H1 (cell line): ENCODE data around the gene PPM1K. TPM values are rescaled to one million over a fixed set of nuclear protein-coding genes. Genes with fewer than 3 reads are reported as not detected.

Experiments
- CTCF ChIA-PET: fragments of 300-600 bp; sonication (Branson Sonifier 250); formaldehyde crosslinking; loops from one replicate; lab custom pipeline; 2021; ENCODE audit not compliant: partially characterized antibody; lab: Charles Lee
- POLR2A ChIA-PET: fragments of 300-600 bp; sonication (Branson Sonifier 250); formaldehyde crosslinking; loops from one replicate; lab custom pipeline; 2021; ENCODE audit warnings: inconsistent platforms; ENCODE audit not compliant: partially characterized antibody; lab: Charles Lee
- DNase-seq, 2 experiments: peaks; one replicate each; pipeline versions ENCODE4 v3.0.0 to v3.0.0-alpha.2; 2010 to 2022; ENCODE audit warnings: low spot score in 2 of 2, low read depth in 1 of 2, mixed read lengths in 1 of 2
- FAIRE-seq: peaks from 2 replicates; lab custom pipeline; 2011; peaks lifted over from hg19 to GRCh38; lab: Jason Lieb, UNC
- H2AFZ ChIP-seq: 2 replicates; pipeline ENCODE4 v1.8.1; 2012; ENCODE audit warnings: low read length, inconsistent platforms
- H2AK5ac ChIP-seq: 2 replicates; pipeline ENCODE4 v1.6.1; 2013; ENCODE audit warnings: low read depth, low read length
- H2BK120ac ChIP-seq: replicated peaks from 2 replicates; pipeline ENCODE3; 2013; ENCODE audit warnings: low read depth, low read length, inconsistent platforms
- H2BK12ac ChIP-seq: 2 replicates; pipeline ENCODE4 v1.6.1; 2013; ENCODE audit warnings: low read depth, low read length
- H2BK15ac ChIP-seq: 2 replicates; pipeline ENCODE4 v1.6.1; 2013; ENCODE audit warnings: low read length
- H2BK20ac ChIP-seq: 2 replicates; pipeline ENCODE4 v1.6.1; 2013; ENCODE audit warnings: low read length
- H2BK5ac ChIP-seq: 2 replicates; pipeline ENCODE4 v1.6.1; 2013; ENCODE audit warnings: low read depth, low read length
- H3K14ac ChIP-seq: 2 replicates; pipeline ENCODE4 v1.6.1; 2013; ENCODE audit warnings: inconsistent platforms; ENCODE audit not compliant: insufficient read length
- H3K18ac ChIP-seq: 2 replicates; pipeline ENCODE4 v1.6.1; 2013; ENCODE audit warnings: low read length; ENCODE audit errors: extremely low read depth
- H3K23ac ChIP-seq: 2 replicates; pipeline ENCODE4 v1.6.1; 2013; ENCODE audit warnings: inconsistent platforms; ENCODE audit not compliant: insufficient read length
- H3K23me2 ChIP-seq: 2 replicates; pipeline ENCODE4 v1.6.1; 2013; ENCODE audit warnings: low read depth, low read length
- H3K27ac ChIP-seq: 2 replicates; pipeline ENCODE4 v1.6.1; 2011; ENCODE audit warnings: low read depth, low read length, inconsistent platforms
- H3K27me3 ChIP-seq, 4 experiments: replicated peaks in 1 of 4; 1 replicate in 1 of 4; 2 replicates in 3 of 4; pipeline versions ENCODE4 v1.6.1 to v1.8.1; 2011 to 2013; ENCODE audit warnings: low read length in 3 of 4, mild to moderate bottlenecking in 3 of 4, inconsistent platforms in 2 of 4, mixed read lengths in 2 of 4, moderate library complexity in 1 of 4; ENCODE audit not compliant: control insufficient read depth in 3 of 4, insufficient read depth in 3 of 4; ENCODE audit errors: extremely low read depth in 1 of 4
- H3K36me3 ChIP-seq, 4 experiments: 2 replicates each; pipeline versions ENCODE4 v1.6.1 to v1.8.1; 2011 to 2013; ENCODE audit warnings: mild to moderate bottlenecking in 4 of 4, low read length in 3 of 4, moderate library complexity in 2 of 4, control low read depth in 1 of 4, inconsistent platforms in 1 of 4; ENCODE audit not compliant: insufficient read depth in 4 of 4, control insufficient read depth in 2 of 4
- H3K4ac ChIP-seq: replicated peaks from 2 replicates; pipeline ENCODE3; 2013; ENCODE audit warnings: low read length, low read depth, mixed read lengths, inconsistent platforms; ENCODE audit not compliant: insufficient read length
- H3K4me1 ChIP-seq, 4 experiments: replicated peaks in 1 of 4; 1 replicate in 1 of 4; 2 replicates in 3 of 4; pipeline versions ENCODE4 v1.6.1 to v1.8.1; 2011 to 2013; ENCODE audit warnings: low read length in 3 of 4, inconsistent platforms in 2 of 4, mixed read lengths in 1 of 4; ENCODE audit not compliant: insufficient read depth in 4 of 4, control insufficient read depth in 3 of 4
- H3K4me2 ChIP-seq, 2 experiments: 2 replicates each; pipeline versions ENCODE4 v1.6.1 to v1.8.1; 2011 to 2013; ENCODE audit warnings: low read depth in 2 of 2, low read length in 2 of 2, control low read depth in 1 of 2, inconsistent platforms in 1 of 2, mild to moderate bottlenecking in 1 of 2; ENCODE audit not compliant: insufficient read depth in 1 of 2
- H3K4me3 ChIP-seq, 4 experiments: fragments of 200-600, 300-600 bp in 1 of 4; sonication (generic), shearing (Covaris generic), sonication (Bioruptor Twin) in 1 of 4; 2 replicates each; pipeline versions ENCODE4 v1.5.1 to v1.8.1; 2011 to 2016; ENCODE audit warnings: low read length in 4 of 4, low read depth in 3 of 4, control low read depth in 2 of 4, inconsistent platforms in 2 of 4, mild to moderate bottlenecking in 2 of 4, mixed read lengths in 1 of 4, moderate library complexity in 1 of 4; ENCODE audit not compliant: insufficient read depth in 2 of 4; ENCODE audit errors: extremely low read depth in 1 of 4
- H3K56ac ChIP-seq: replicated peaks from 2 replicates; pipeline ENCODE3; 2013; ENCODE audit warnings: low read depth, mild to moderate bottlenecking, mixed read lengths, low read length, inconsistent platforms; ENCODE audit not compliant: insufficient read length
- H3K79me1 ChIP-seq: 2 replicates; pipeline ENCODE4 v1.6.1; 2013; ENCODE audit warnings: low read depth, low read length, control low read depth
- H3K79me2 ChIP-seq, 2 experiments: 2 replicates each; pipeline versions ENCODE4 v1.6.1 to v1.8.1; 2012 to 2013; ENCODE audit warnings: low read length in 2 of 2, mild to moderate bottlenecking in 2 of 2, inconsistent platforms in 1 of 2; ENCODE audit not compliant: insufficient read depth in 2 of 2, control insufficient read depth in 1 of 2
- H3K9ac ChIP-seq, 4 experiments: replicated peaks in 1 of 4; 1 replicate in 1 of 4; 2 replicates in 3 of 4; pipeline versions ENCODE4 v1.6.1 to v1.8.1; 2011 to 2013; ENCODE audit warnings: low read depth in 3 of 4, low read length in 3 of 4, control low read depth in 2 of 4, mild to moderate bottlenecking in 2 of 4, moderate library complexity in 2 of 4, inconsistent platforms in 1 of 4; ENCODE audit errors: extremely low read depth in 1 of 4
- H3K9me3 ChIP-seq, 2 experiments: 2 replicates each; pipeline versions ENCODE4 v1.6.1 to v1.8.1; 2012 to 2013; ENCODE audit warnings: mild to moderate bottlenecking in 2 of 2, moderate library complexity in 2 of 2, control low read depth in 1 of 2, inconsistent platforms in 1 of 2, low read depth in 1 of 2, low read length in 1 of 2, mixed read lengths in 1 of 2; ENCODE audit not compliant: insufficient read depth in 2 of 2
- H4K20me1 ChIP-seq, 2 experiments: replicated peaks in 1 of 2; 2 replicates each; pipeline versions ENCODE3 to v1.8.1; 2011 to 2013; ENCODE audit warnings: inconsistent platforms in 2 of 2, low read length in 2 of 2, mild to moderate bottlenecking in 1 of 2; ENCODE audit not compliant: insufficient read depth in 2 of 2, control insufficient read depth in 1 of 2
- H4K5ac ChIP-seq: 2 replicates; pipeline ENCODE4 v1.6.1; 2013; ENCODE audit warnings: low read length, low read depth, mixed read lengths, inconsistent platforms; ENCODE audit not compliant: insufficient read length
- H4K8ac ChIP-seq: 2 replicates; pipeline ENCODE4 v1.8.0; 2013; ENCODE audit warnings: mild to moderate bottlenecking, moderate library complexity, low read length, inconsistent platforms; ENCODE audit not compliant: insufficient read depth; ENCODE audit errors: extremely low read depth
- H4K91ac ChIP-seq: replicated peaks from 2 replicates; pipeline ENCODE3; 2013; ENCODE audit warnings: low read length, mixed read lengths, inconsistent platforms; ENCODE audit not compliant: insufficient read length
- CBX5 ChIP-seq: fragments of 300-800, 300-1000 bp; sonication (generic); IDR thresholded peaks from 2 replicates; pipeline ENCODE4 v1.7.1; 2016; ENCODE audit warnings: antibody characterized with exemption, low read length, low read depth
- CHD1 ChIP-seq: IDR thresholded peaks from 2 replicates; pipeline ENCODE4 v1.6.1; 2012; ENCODE audit warnings: low read depth, low read length, improper control_type of control experiment
- CTBP2 ChIP-seq: IDR thresholded peaks from 2 replicates; pipeline ENCODE4 v1.7.0; 2011; ENCODE audit warnings: borderline replicate concordance, mild to moderate bottlenecking, moderate library complexity, mixed read lengths, low read length; ENCODE audit not compliant: insufficient read depth, insufficient read length
- EZH2 ChIP-seq: fragments of 200-600 bp; sonication (generic); IDR thresholded peaks from 2 replicates; pipeline ENCODE4 v1.7.1; 2012; ENCODE audit warnings: low read depth, mild to moderate bottlenecking, moderate library complexity, low read length, inconsistent platforms; ENCODE audit not compliant: severe bottlenecking
- KDM4A ChIP-seq: IDR thresholded peaks from one replicate; pipeline ENCODE4 v1.7.1; 2012; ENCODE audit warnings: low read depth, mild to moderate bottlenecking, moderate library complexity, low read length, inconsistent platforms; ENCODE audit not compliant: severe bottlenecking
- MAFK ChIP-seq: IDR thresholded peaks from 2 replicates; pipeline ENCODE4 v1.6.1; 2012; ENCODE audit warnings: low read depth, mild to moderate bottlenecking, improper control_type of control experiment, low read length
- SUZ12 ChIP-seq: fragments of 200-600 bp; sonication (generic); IDR thresholded peaks from 2 replicates; pipeline ENCODE4 v1.6.1; 2012; ENCODE audit warnings: mild to moderate bottlenecking, inconsistent platforms, low read length, moderate library complexity, mixed read lengths
- YY1 ChIP-seq: IDR thresholded peaks from 2 replicates; pipeline ENCODE4 v1.6.1; 2011; ENCODE audit warnings: low read depth, mild to moderate bottlenecking, low read length
- WGBS, 2 experiments: shearing (Covaris generic) in 1 of 2; methylation state at CpG; one replicate each; pipeline versions ENCODE4 v1.1.6 to v1.1.7; 2013 to 2015; ENCODE audit warnings: low lambda C conversion rate in 2 of 2, mixed read lengths in 2 of 2, inconsistent platforms in 1 of 2, low coverage in 1 of 2, missing lambda C conversion rate in 1 of 2; ENCODE audit not compliant: insufficient replicate concordance in 2 of 2, insufficient coverage in 1 of 2, insufficient read length in 1 of 2; ENCODE audit errors: extremely low coverage in 1 of 2, missing lambda C conversion rate in 1 of 2; 5-methylcytosine and 5-hydroxymethylcytosine counted together
- polyA plus RNA-seq, 7 experiments: library from polyadenylated mRNA; depleted of rRNA in 3 of 7; stranded (reverse) in 5 of 7; unstranded in 2 of 7; fragments of >200 nt in 5 of 7; fragments of 200-250 nt in 2 of 7; gene quantifications; 1 replicate in 5 of 7; 2 replicates in 1 of 7; 4 replicates in 1 of 7; pipeline versions ENCODE4 v1.2.1 to v1.2.3, GENCODE V29; 2011 to 2013; ENCODE audit warnings: missing spikeins in 2 of 7, mixed read lengths in 2 of 7
- total RNA-seq: library from RNA; stranded (reverse); fragmentation: NEBNext Ultra II Directional; extraction: Animal tissue kit (Norgen Biotek cat#: 25700); gene quantifications from 2 replicates; pipeline ENCODE4 v1.2.1, GENCODE V29; 2021
- TF ChIP-seq, protein P1 (sequence below), 3 experiments: IDR thresholded peaks; 1 replicate in 2 of 3; 2 replicates in 1 of 3; pipeline versions ENCODE4 v1.5.1 to v1.6.1; 2011; ENCODE audit warnings: low read length in 3 of 3, mild to moderate bottlenecking in 3 of 3, inconsistent platforms in 2 of 3, low read depth in 1 of 3, moderate library complexity in 1 of 3; ENCODE audit not compliant: insufficient read depth in 1 of 3; ENCODE audit errors: control extremely low read depth in 1 of 3
- TF ChIP-seq, protein P2 (sequence below): IDR thresholded peaks from 2 replicates; pipeline ENCODE4 v1.6.1; 2011; ENCODE audit warnings: low read depth, mild to moderate bottlenecking, low read length; ENCODE audit not compliant: insufficient read depth

Gene PPM1K
- total and polyA plus RNA-seq, 2 of the 8 experiments (the other 6 are each of a cell fraction or from before 2014, with no cell fraction given), result 4.2 to 10.7 TPM

DNA sequence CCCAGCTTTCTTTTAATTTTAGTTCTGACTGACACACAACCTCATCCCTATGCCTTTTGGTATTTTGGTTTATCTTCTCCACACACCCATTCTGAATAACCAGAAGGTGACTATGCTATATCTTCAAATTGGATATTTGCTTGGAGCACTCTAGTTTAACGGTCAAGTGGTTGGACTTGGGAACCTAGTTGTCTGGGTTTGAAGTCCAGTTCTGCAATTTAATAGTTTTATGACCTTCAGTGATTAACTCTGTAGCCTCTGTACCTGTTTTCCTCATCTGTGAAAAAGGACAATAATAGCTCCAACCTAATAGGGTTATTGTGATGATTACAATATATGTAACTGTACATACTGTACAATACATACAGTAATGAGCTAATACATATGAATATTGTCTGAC lies 20.0 kb downstream of the PPM1K start:
- Histone ChIP-seq H3K14ac (no peak overlapping the region), H4K20me1 (peaks cover 0 to 2% of the 10 kb centered on the region in 2 experiments), H2BK15ac (no peak overlapping the region), H3K27ac (no peak overlapping the region), H3K56ac (no peak overlapping the region), H3K23me2 (peaks cover 4% of the 10 kb centered on the region; the same call in 1 of the 2 replicates), H2BK20ac (no peak overlapping the region), H3K27me3 (no peaks in the 10 kb centered on the region), H2BK120ac (no peak overlapping the region), H4K8ac (no peak overlapping the region), H3K79me2 (no peaks in the 10 kb centered on the region), H3K9me3 (no peaks in the 10 kb centered on the region), H3K4ac (no peak overlapping the region), H3K18ac (no peak overlapping the region), H4K91ac (no peak overlapping the region), H3K9ac (no peak overlapping the region), H3K36me3 (no peaks in the 10 kb centered on the region; a peak in 3 of 8 replicates), H3K23ac (no peak overlapping the region), H2BK5ac (no peak overlapping the region), H2AFZ (no peak overlapping the region), H4K5ac (no peak overlapping the region), H3K4me1 (no peaks in the 10 kb centered on the region), H2AK5ac (no peak overlapping the region), H3K79me1 (0 out of 2 replicates have a peak, but pooled peaks cover 2% of the 10 kb centered on the region), H2BK12ac (no peak overlapping the region), H3K4me2 (no peak overlapping the region), H3K4me3 (no peak overlapping the region)
- WGBS, 2 experiments, result 95% methylated on average over 1 of the region's 1 CpG; no CpG with 5 or more reads in 1 of the 2 experiments
- ChIA-PET CTCF (no interaction called here), POLR2A (interaction anchor here (1.8 kb wide), 1 partner anchor 9 kb away, joined by 3 read pairs; no protein-coding TSS in a partner anchor)
- DNase-seq (no peak), FAIRE-seq (no peak)
- TF ChIP-seq CBX5, result no peak
- no peak for TF ChIP-seq MAFK
- TF ChIP-seq YY1, result no peak
- TF ChIP-seq, protein P1, sequence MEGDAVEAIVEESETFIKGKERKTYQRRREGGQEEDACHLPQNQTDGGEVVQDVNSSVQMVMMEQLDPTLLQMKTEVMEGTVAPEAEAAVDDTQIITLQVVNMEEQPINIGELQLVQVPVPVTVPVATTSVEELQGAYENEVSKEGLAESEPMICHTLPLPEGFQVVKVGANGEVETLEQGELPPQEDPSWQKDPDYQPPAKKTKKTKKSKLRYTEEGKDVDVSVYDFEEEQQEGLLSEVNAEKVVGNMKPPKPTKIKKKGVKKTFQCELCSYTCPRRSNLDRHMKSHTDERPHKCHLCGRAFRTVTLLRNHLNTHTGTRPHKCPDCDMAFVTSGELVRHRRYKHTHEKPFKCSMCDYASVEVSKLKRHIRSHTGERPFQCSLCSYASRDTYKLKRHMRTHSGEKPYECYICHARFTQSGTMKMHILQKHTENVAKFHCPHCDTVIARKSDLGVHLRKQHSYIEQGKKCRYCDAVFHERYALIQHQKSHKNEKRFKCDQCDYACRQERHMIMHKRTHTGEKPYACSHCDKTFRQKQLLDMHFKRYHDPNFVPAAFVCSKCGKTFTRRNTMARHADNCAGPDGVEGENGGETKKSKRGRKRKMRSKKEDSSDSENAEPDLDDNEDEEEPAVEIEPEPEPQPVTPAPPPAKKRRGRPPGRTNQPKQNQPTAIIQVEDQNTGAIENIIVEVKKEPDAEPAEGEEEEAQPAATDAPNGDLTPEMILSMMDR (IDR thresholded peaks at IDR 0.05; ENCODE audit: control extremely low read depth in 1 of 3, insufficient read depth in 1 of 3, low read depth in 1 of 3, low read length in 3 of 3), result no peak
- no peak for TF ChIP-seq CTBP2
- no peak for TF ChIP-seq SUZ12
- no peak for TF ChIP-seq EZH2
- TF ChIP-seq, protein P2, sequence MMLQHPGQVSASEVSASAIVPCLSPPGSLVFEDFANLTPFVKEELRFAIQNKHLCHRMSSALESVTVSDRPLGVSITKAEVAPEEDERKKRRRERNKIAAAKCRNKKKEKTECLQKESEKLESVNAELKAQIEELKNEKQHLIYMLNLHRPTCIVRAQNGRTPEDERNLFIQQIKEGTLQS, result no peak
- no peak for TF ChIP-seq CHD1
- no peak for TF ChIP-seq KDM4A
